Frontal cortex (tissue), 4 donors: Measurements from ENCODE around the gene PRR36. TPM values are rescaled to one million over a fixed set of nuclear protein-coding genes. Genes with fewer than 3 reads are reported as not detected.

Source experiments
- DNase-seq, 2 donors: peaks; one replicate each; pipeline ENCODE4 v3.0.0; 2012; ENCODE audit warnings: low spot score in 2 of 2
- FAIRE-seq: peaks from 2 replicates; lab custom pipeline; 2012; peaks lifted over from hg19 to GRCh38; lab: Jason Lieb, UNC
- total RNA-seq: library from RNA; depleted of rRNA; stranded (reverse); fragments of >200 nt; gene quantifications from one replicate; pipeline ENCODE4 v1.2.3, GENCODE V29; 2014
- donor health status: control.
- donor health status: control.
- donor health status: control.

PRR36 gene
- total RNA-seq, 1 donor from 2014 or later = 2.9 TPM

DNA sequence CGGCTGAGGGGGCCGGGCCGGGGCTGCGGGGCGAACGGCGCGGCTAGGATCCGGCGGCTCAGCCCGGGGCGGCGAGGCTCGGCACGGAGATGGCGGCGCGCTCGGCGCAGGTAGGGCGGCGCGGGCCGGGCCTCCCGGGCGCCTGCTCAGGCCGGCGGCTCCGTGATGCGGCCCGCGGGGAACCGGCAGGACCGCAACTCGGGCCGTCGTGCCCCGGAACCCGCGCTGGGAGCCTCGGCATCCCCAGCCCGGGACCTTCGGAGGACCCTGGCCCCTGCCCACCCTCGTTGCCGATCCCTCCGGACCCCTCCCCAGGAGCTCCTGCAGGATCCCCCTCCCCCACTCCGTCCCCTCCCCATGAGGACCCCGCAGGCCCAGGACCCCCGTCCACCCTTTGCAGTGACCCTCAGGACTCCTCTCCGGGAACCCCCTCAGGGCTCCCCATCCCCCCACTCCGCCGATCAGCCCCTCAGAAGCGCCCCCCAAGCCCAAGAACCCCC is 43.9 kb downstream of the PRR36 start:
- FAIRE-seq (no peak), DNase-seq (no peak)

DNA sequence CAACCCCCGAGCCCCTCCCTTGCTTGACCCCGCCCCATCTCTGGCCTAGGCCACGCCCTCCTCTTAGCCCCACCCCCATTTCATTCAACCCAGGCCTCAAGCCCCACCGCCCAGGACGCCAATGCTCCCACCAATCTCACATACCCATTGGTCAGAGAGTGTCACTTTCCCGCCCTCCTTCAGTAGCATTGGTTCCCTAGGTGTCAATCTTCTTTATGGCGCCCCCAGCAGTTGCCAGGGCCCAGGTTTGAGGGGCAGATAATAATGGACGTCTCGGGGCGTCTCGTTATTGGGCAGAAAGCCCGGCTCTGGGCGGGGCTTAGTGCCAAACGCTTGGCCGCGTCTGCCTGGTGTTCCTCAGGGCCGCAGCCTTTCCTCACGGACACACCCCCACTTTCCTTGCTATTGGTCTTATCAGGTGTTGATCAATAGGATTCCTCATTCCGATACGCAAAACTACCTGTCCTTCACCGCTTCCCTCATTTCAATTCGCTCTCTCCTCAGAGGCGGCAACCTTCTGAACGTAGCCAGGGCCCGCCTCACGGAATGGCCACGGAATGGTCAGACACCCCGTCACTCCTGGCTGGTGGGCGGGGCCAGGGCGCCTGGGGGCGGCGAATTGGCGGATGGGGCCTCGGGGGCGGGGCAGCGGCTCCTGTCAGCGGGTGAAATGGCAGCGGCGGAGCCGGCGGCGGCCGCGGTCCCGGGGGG is 44.5 kb downstream of the PRR36 start, which contains the start of gene EVI5L:
Gene EVI5L (plus strand): TSS at position 658 of the 711 bp plus-strand sequence. CDS start 16,325 bp downstream, outside the sequence.
- DNase-seq = peak; percentile 99
- peak; percentile 99 for FAIRE-seq

DNA sequence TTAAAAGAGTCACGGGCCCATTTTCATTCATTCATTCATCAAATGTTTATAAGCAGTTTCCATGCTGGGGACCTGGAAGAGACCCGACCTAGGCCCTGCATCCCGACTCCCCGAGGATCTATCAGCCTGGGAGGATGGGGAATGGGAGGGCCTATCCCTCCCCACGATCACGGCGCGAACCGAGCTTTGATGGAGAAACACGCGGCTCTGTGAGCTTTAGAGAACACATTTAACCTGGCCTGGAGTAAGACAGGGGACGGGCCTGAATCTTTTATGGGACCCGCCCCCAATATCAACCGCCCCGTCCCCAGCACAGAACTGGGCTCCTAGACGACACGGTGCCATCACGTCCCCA is 45.0 kb downstream of the PRR36 start:
- FAIRE-seq (no peak), DNase-seq (no peak)

DNA sequence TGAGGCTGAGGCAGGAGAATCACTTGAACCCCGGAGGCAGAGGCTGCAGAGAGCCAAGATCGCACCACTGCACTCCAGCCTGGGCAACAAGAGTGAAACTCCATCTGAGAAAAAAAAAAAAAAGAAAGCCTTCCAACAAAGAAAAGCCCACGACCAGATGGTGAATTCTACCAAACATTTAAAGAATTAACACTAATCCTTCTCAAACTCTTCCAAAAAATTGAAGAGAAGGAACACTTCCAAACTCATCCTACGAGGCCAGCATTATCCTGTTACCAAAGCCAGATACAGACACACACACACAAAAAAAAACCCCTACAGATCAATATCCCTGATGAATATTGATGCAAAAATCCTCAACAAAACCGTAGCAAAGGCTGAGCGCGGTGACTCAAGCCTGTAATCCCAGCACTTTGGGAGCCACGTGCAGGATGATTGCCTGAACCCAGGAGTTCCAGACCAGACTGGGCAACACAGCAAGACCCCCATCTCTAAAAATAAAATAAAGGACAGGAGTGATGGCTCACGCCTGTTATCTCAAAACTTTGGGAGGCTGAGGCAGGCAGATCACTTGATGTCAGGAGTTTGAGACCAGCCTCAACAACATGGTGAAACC is 50.4 kb downstream of the PRR36 start:
- FAIRE-seq = no peak
- no peak for DNase-seq

DNA sequence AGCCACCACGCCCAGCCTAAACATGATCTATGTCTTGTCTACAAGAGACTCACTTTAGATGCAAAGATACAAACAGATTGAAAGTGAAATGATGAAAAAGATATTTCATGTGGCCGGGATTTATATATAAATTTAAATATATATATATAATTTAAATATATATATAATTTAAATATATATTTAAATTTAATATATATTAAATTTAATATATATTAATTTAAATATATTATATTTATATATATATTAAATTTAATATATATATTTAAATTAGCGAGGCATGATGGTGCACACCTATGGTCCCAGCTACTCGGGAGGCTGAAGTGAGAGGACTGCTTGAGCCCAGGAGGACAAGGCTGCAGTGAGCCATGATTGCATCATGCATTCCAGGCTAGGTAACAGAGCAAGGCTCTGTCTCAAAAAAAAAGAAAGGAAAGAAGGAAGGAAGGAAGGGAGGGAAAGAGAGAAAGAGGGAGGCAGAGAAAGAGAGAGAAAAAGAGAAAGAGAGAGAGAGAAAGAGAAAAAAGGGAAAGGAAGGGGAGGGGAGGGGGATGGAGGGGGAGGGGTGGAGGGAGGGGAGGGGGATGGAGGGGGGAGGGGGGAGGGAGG is 51.2 kb downstream of the PRR36 start:
- DNase-seq = no peak
- FAIRE-seq = no peak

DNA sequence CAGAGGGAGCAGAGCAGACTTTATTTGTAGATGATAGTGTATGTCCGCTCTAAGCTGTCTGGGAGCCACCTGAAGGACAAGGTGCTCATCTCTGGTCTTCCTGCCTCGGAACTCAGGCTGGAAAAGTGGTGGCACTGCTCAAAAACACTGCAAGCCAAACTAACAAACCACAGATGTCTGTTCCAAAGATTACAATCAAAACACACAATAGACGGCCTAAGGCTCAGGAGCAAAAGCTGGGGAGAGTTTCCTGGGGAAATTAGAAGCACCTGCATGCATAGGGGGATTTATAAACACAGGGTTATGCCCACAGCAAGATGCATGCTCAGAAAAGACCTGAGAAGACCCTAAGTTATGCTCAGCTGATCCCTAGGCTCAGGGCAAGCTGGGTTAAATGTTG is 53.6 kb downstream of the PRR36 start:
- DNase-seq = no peak
- no peak for FAIRE-seq

DNA sequence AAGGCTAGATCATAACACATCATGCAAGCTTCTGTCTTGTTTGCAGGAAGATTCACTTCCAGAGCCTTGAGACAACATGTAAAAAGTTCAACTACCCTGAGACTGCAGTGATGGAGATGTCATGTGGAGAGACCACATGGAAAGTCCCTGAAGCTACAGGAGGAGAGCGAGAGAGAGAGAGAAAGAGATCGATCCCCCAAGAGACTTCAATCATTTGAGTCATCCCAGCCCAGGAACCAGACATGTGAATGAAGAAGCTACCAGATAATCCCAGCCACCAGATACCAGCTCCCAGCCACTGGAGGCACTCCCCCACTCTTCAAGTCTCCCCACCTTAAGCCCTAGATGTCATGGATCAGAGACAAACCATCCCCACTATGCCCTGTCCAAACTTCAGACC is 54.9 kb downstream of the PRR36 start:
- DNase-seq (no peak), FAIRE-seq (no peak)

DNA sequence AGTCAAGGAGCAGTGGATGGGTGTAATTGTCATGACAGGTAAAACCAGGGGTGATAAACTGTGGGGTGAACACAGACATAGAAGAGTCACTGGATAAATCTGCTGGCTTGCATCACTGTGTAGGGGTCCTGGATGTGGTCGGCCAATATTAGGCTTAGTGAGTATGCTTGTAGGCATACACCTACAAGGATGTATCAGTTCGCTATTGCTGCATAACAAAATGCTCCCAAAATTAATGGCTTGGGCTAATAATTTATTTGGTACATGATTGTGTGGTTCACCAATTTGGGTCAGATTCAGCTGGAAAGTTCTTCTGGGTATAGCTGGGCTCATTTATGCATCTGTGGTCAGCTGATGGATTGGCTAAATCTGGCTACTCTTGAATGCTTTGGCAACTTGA is 55.4 kb downstream of the PRR36 start:
- DNase-seq (no peak), FAIRE-seq (no peak)

Other genes with a start within 250 kb of the PRR36 start
- gene XAB2, start 244.8 kb downstream of the PRR36 start, total RNA-seq = 24.1 TPM
- 29.3 TPM for gene PET100, start 244.6 kb downstream of the PRR36 start, total RNA-seq
- not detected for gene PCP2, start 240.7 kb downstream of the PRR36 start, total RNA-seq
- 2.4 TPM for gene STXBP2, start 237.3 kb downstream of the PRR36 start, total RNA-seq
- gene RETN, start 205.3 kb downstream of the PRR36 start, total RNA-seq = not detected
- gene MCEMP1, start 197.3 kb downstream of the PRR36 start, total RNA-seq = not detected
- gene TRAPPC5, start 193.6 kb downstream of the PRR36 start, total RNA-seq = 15.5 TPM
- gene FCER2, start 172.3 kb downstream of the PRR36 start, total RNA-seq = not detected
- 0.82 TPM for gene CLEC4G, start 142.3 kb downstream of the PRR36 start, total RNA-seq
- gene CD209, start 126.9 kb downstream of the PRR36 start, total RNA-seq = 0.82 TPM
- gene CLEC4M, start 111.1 kb downstream of the PRR36 start, total RNA-seq = not detected
- 47.7 TPM for gene EVI5L, start 44.2 kb downstream of the PRR36 start, total RNA-seq
- gene LRRC8E, start 14.1 kb upstream of the PRR36 start, total RNA-seq = not detected
- gene MAP2K7, start 29.5 kb upstream of the PRR36 start, total RNA-seq = 5.7 TPM
- gene TGFBR3L, start 40.4 kb upstream of the PRR36 start, total RNA-seq = not detected
- 4.9 TPM for gene SNAPC2, start 45.9 kb upstream of the PRR36 start, total RNA-seq
- gene CTXN1, start 51.7 kb upstream of the PRR36 start, total RNA-seq = 9.4 TPM
- 26.9 TPM for gene TIMM44, start 69.3 kb upstream of the PRR36 start, total RNA-seq
- gene ELAVL1, start 131.3 kb upstream of the PRR36 start, total RNA-seq = 14.3 TPM
- gene CCL25, start 178.4 kb upstream of the PRR36 start, total RNA-seq = 1.2 TPM